GM10266 (cell line): ENCODE results near the gene POMGNT1.
"Not testable (repeated sequence)": the region's sequence is repeated elsewhere in the genome, so short reads cannot be mapped to it uniquely, and the experiment has no call there.

Experiments used
- DNase-seq: peaks from one replicate; pipeline ENCODE4 v3.0.0; 2012; ENCODE audit errors: extremely low spot score
- TF ChIP-seq, protein P1 (sequence below): IDR thresholded peaks from 2 replicates; pipeline ENCODE4 v1.5.1; 2012; ENCODE audit warnings: mild to moderate bottlenecking, low read depth; ENCODE audit not compliant: control insufficient read depth, insufficient read depth; ENCODE audit errors: missing control alignments

POMGNT1 gene

DNA sequence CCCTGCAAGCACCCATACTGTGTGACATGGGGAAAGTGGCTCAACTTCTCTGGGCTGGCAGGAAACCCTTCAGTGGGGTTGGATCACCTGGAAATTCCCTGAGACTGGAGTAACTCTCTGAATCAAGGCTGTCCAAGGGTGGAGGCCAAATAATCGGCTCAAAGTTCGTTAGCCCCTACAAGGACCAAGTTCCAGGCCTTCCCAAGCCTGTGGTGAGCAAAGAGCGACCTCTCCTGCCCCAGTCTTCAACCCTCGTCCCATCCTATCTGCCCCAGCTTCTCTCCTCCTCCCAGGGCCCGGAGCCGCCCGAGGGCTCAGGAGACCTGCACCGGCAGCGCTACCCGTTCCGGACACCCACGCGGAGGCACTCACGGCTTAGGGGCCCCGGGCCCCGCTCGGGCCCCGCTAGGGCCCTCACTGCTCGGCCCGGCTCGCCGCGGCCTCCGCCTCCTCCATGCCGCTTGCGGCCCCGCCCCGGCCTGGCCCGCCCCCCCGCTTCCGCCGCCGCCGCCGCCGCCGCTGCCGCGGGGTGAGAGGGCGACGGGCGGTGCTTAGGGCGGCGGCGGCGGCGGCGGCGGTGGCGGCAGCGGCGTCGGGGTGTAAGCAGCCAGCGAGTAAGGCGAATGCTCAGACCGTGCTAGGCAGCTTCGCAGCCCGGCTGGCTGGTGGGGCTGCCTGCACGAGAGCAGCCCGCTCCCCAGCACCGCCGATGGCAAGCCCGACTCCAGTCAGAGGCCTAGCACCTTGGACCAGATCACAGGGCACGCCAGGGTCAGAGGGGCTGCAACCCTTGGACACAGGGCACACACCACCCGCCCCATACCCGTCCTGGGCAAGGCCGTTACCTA is at the start of gene POMGNT1:
Gene POMGNT1, minus strand, starts transcription at position 471 of the 848 bp plus-strand sequence. CDS start 613 bp downstream, outside the sequence.
- peak; percentile 97 for DNase-seq
- TF ChIP-seq, protein P1, sequence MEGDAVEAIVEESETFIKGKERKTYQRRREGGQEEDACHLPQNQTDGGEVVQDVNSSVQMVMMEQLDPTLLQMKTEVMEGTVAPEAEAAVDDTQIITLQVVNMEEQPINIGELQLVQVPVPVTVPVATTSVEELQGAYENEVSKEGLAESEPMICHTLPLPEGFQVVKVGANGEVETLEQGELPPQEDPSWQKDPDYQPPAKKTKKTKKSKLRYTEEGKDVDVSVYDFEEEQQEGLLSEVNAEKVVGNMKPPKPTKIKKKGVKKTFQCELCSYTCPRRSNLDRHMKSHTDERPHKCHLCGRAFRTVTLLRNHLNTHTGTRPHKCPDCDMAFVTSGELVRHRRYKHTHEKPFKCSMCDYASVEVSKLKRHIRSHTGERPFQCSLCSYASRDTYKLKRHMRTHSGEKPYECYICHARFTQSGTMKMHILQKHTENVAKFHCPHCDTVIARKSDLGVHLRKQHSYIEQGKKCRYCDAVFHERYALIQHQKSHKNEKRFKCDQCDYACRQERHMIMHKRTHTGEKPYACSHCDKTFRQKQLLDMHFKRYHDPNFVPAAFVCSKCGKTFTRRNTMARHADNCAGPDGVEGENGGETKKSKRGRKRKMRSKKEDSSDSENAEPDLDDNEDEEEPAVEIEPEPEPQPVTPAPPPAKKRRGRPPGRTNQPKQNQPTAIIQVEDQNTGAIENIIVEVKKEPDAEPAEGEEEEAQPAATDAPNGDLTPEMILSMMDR, result no peak

DNA sequence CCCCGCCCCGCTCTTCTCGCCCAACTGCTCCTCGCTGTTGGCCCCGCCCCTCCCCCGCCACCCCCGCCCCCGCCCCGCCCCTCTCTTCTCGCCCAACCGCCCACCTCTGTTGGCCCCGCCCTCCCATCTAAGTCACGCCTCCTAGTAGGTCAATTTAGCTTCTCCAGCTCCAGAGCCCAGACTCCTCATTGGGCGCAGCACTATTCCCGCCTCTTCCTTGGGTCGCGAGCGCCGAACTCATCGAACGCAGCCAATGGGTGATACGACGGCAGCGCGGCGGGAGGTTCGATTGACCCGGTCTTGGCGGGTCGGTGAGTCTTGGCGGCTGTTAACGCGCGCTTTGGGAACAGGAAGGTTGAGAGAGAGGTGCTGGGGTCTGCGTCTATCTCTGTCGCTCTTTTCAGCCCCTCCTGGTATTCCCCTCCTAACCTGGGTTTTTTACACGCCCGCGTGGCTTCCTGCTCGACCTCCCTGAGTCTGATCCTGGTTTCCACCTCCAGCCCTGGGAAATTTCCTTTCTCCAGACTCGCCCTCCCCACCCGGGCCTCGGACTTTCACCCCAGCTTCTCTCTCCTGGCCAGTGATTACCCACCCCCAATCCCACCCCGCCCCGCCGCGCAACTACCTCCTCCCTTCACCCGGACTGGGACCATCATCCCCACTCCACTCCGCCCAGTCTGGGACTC is 49.3 kb upstream of the POMGNT1 start, which contains the start of gene RAD54L:
Gene RAD54L, plus strand, starts transcription at position 328 of the 686 bp plus-strand sequence. CDS start 643 bp downstream, outside the sequence.
- DNase-seq, result peak; percentile 98
- TF ChIP-seq, protein P1, result no peak

DNA sequence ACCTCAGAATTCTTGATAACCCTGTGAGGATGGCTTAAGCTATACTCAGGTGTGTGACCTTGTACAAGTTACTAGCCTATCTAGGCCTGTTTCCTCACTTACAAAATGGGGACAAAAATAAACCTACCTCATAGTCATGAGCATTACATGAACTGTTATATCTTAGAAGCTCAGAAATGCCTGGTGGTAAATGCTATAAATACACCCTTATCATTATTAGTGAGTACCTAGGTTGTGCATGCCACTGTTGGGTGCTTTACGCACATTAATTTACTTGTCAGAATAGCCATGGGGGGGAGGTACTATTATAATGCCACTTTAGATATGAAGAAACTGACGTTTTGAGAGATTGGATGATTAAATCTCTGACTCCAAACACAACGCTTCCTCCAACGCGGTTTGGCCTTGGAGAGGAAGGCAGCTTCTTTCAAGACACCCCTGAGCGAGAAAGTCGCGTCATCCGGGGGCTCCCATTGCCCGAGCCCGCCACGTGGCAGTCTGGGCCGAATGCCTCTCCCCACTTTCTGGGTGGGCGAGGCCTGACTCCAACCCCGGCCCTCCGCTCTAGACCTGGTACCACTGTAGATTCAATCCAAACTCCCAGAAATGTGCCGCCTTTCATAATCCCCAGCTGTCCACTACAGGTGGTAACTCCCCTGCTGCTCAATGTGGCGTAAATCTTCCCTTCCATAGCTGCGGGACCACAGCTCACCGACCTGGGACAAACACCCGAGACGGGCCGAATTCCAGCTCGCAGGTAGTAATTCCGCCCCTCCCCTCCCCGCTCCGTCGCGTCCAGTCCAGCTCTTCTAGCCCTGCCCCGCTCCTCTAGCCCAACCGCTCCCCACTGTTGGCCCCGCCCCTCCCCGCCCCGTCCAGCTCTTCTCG is 48.6 kb upstream of the POMGNT1 start:
- peak; percentile 66 for DNase-seq
- TF ChIP-seq, protein P1, result no peak

DNA sequence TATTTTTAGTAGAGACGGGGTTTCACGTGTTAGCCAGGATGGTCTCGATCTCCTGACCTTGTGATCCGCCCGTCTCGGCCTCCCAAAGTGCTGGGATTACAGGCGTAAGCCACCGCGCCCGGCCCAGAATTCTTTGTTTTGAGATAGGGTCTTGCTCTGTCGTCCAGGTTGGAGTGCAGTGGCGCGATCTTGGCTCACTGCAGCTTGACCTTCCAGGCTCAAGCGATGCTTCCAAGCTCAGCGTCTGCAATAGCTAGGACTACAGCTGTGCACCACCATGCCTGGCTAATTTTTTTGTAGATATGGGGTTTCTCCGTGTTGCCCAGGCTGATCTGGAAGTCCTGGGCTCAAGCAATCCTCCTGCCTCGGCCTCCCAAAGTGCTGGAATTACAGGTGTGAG is 47.9 kb upstream of the POMGNT1 start:
- not testable (repeated sequence) for DNase-seq

DNA sequence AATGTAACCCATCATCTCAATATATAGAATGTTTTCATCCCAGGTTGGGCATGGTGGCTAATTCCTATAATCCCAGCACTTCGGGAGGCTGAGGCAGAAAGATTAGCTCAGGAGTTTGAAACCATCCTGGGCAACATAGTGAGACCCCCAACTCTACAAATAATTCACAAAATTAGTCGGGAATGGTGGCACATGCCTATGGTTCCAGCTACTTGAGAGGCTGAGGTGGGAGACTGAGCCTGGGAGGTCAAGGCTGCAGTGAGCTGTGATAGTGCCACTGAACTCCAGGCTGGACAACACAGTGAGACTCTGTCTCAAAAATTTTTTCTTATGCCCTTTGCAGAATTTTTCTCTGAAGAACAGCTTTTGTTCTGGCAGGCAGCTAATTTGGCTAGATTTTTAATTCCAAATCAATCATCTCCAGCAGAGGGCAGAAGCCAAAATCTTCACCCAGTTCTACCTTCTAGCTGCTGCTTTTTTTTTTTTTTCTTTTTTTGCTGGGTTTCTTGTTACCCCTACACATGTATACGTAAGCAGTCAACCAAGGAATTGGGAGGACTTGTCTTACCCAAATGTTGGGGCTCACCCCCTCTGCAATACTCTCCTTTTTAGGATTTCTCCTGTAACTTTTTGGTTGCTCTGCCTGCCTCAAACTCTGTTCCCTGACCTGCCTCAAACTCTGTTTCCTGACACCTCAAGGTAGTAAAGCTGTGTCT is 46.6 kb upstream of the POMGNT1 start:
- peak; percentile 75 for DNase-seq
- TF ChIP-seq, protein P1, result peak; percentile 33

DNA sequence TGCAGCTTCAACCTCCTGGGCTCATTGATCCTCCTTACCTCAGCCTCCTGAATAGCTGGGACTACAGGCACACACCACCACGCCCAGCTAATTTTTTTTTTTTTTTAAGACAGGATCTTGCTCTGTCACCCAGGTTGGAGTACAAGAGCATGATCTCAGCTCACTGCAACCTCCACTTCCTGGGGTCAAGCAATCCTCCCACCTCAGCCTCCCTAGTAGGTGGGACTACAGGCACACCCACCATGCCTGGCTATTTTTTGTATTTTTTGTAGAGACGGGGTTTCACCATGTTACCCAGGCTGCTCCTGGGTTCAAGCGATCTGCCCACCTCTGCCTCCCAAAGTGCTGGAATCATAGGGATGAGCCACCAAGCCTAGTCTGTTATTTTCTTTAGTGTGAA is 45.6 kb upstream of the POMGNT1 start:
- DNase-seq, result not testable (repeated sequence)

DNA sequence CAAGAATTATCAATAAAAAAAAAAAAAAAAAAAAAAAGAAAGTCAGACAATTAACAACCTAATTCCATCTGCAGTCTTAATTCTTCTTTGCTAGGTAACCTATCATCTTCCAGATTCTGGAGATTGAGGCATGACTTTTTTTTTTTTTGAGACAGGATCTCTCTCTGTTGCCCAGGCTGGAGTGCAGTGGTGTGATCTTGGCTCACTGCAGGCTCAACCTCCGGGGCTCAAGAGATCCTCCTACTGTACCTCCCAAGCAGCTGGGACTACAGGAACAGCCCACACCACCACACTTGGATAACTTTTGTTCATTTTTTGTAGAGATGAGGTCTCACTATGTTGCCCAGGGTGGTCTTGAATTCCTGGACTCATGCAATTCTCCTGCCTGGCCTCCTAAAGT is 44.7 kb upstream of the POMGNT1 start:
- TF ChIP-seq, protein P1, result no peak
- no peak for DNase-seq

DNA sequence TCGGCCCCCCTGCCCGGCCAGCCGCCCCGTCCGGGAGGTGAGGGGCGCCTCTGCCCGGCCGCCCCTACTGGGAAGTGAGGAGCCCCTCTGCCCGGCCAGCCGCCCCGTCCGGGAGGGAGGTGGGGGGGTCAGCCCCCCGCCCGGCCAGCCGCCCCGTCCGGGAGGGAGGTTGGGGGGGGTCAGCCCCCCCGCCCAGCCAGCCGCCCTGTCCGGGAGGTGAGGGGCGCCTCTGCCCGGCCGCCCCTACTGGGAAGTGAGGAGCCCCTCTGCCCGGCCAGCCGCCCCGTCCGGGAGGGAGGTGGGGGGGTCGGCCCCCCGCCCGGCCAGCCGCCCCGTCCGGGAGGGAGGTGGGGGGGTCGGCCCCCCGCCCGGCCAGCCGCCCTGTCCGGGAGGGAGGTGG is 43.5 kb upstream of the POMGNT1 start:
- not testable (repeated sequence) for DNase-seq

DNA sequence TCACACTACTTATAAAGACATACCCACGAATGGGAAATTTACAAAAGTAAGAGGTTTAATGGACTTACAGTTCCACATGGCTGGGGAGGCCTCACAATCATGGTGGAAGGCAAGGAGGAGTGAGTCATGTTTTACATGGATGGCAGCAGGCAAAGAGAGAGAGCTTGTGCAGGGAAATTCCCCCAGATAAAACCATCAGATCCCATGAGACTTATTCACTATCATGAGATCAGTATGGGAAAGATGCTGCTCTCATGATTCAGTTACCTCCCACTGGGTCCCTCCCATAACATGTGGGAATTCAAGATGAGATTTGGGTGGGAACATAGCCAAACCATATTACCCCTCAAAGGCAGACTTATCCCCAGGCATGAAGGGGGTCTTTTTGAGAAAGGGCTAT is 40.6 kb upstream of the POMGNT1 start:
- not testable (repeated sequence) for DNase-seq
